Suprapubic skin (tissue), 4 donors: ENCODE results near the gene ECM1.

Experiments used
- EP300 ChIP-seq: sonication (generic); formaldehyde crosslinking; IDR thresholded peaks from one replicate; pipeline ENCODE4 v1.6.1; 2017; ENCODE audit warnings: antibody characterized with exemption
- POLR2A ChIP-seq, 2 donors: fragments of 450-650 bp; IDR thresholded peaks; one replicate each; pipeline ENCODE4 v1.6.1; 2017; ENCODE audit warnings: antibody characterized with exemption in 2 of 2, mild to moderate bottlenecking in 2 of 2, moderate library complexity in 2 of 2
- POLR2AphosphoS5 ChIP-seq, 3 donors: sonication (generic); formaldehyde crosslinking; IDR thresholded peaks; one replicate each; pipeline ENCODE4 v1.6.1; 2017; ENCODE audit warnings: antibody characterized with exemption in 3 of 3
- TF ChIP-seq, protein P1 (sequence below), 2 donors: fragments of 200-600 bp in 1 of 2; fragments of 450-650 bp in 1 of 2; sonication (generic) in 1 of 2; IDR thresholded peaks; one replicate each; pipeline ENCODE4 v1.5.1; 2016 to 2019; ENCODE audit warnings: antibody characterized with exemption in 2 of 2, mild to moderate bottlenecking in 1 of 2, moderate library complexity in 1 of 2

DNA sequence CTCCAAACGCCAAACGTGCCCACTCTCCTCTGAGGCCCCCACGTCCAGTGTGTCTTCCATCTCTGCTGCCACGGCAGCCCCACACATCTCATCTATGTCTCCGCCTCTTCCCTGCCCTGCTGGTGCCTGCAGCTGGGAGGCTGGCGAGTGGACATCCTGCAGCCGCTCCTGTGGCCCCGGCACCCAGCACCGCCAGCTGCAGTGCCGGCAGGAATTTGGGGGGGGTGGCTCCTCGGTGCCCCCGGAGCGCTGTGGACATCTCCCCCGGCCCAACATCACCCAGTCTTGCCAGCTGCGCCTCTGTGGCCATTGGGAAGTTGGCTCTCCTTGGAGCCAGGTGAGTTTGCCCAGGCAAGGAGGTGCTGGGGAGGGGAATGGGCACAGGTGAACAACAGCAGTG is 49.9 kb downstream of the ECM1 start:
- TF ChIP-seq POLR2A (IDR thresholded peaks at IDR 0.05) (no peak), EP300 (no peak), POLR2AphosphoS5 (IDR thresholded peaks at IDR 0.05) (no peak)
- TF ChIP-seq, protein P1, sequence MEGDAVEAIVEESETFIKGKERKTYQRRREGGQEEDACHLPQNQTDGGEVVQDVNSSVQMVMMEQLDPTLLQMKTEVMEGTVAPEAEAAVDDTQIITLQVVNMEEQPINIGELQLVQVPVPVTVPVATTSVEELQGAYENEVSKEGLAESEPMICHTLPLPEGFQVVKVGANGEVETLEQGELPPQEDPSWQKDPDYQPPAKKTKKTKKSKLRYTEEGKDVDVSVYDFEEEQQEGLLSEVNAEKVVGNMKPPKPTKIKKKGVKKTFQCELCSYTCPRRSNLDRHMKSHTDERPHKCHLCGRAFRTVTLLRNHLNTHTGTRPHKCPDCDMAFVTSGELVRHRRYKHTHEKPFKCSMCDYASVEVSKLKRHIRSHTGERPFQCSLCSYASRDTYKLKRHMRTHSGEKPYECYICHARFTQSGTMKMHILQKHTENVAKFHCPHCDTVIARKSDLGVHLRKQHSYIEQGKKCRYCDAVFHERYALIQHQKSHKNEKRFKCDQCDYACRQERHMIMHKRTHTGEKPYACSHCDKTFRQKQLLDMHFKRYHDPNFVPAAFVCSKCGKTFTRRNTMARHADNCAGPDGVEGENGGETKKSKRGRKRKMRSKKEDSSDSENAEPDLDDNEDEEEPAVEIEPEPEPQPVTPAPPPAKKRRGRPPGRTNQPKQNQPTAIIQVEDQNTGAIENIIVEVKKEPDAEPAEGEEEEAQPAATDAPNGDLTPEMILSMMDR (IDR thresholded peaks at IDR 0.05), result no peak
